HepG2 (cell line): ENCODE measurements around the gene SMIM45.
A peak's percentile ranks its signal among the peaks of the same experiment; 100 is the strongest.

ENCODE experiments used
- ADNP ChIP-seq: sonication (generic); formaldehyde crosslinking; IDR thresholded peaks from 2 replicates; pipeline ENCODE4 v1.4.0; 2020; ENCODE audit warnings: missing genetic modification reagents
- E2F2 ChIP-seq: sonication (generic); formaldehyde crosslinking; IDR thresholded peaks from 2 replicates; pipeline ENCODE4 v1.4.0; 2020; ENCODE audit warnings: missing genetic modification reagents, borderline replicate concordance
- EED ChIP-seq: sonication (generic); formaldehyde crosslinking; IDR thresholded peaks from 2 replicates; pipeline ENCODE4 v1.5.0; 2020; ENCODE audit warnings: mild to moderate bottlenecking, missing genetic modification reagents
- FOXK2 ChIP-seq: fragments of 450-650 bp; IDR thresholded peaks from 2 replicates; pipeline ENCODE4 v1.6.1; 2016
- GATAD2A ChIP-seq: IDR thresholded peaks from 2 replicates; pipeline ENCODE4 v1.6.1; 2016
- GPBP1L1 ChIP-seq: sonication (generic); formaldehyde crosslinking; IDR thresholded peaks from 2 replicates; pipeline ENCODE4 v1.5.0; 2020; ENCODE audit warnings: mild to moderate bottlenecking, missing genetic modification reagents
- HDAC2 ChIP-seq: sonication (generic); formaldehyde crosslinking; IDR thresholded peaks from 2 replicates; pipeline ENCODE4 v1.4.0; 2020; ENCODE audit warnings: missing genetic modification reagents
- IKZF1 ChIP-seq: fragments of 450-650 bp; IDR thresholded peaks from 2 replicates; pipeline ENCODE4 v1.7.1; 2016
- KLF12 ChIP-seq: sonication (generic); formaldehyde crosslinking; IDR thresholded peaks from 2 replicates; pipeline ENCODE4 v1.4.0; 2020; ENCODE audit warnings: missing genetic modification reagents, borderline replicate concordance
- MXI1 ChIP-seq: IDR thresholded peaks from 3 replicates; pipeline ENCODE4 v1.6.1; 2012; ENCODE audit warnings: low read depth, low read length, inconsistent platforms, borderline replicate concordance
- NKX3-1 ChIP-seq: sonication (generic); formaldehyde crosslinking; IDR thresholded peaks from 2 replicates; pipeline ENCODE4 v1.5.0; 2020; ENCODE audit warnings: missing genetic modification reagents
- NONO ChIP-seq, 2 experiments: fragments of 450-650 bp in 1 of 2; sonication (generic) in 1 of 2; formaldehyde crosslinking in 1 of 2; IDR thresholded peaks in 1 of 2; conservative IDR thresholded peaks in 1 of 2; 2 replicates each; pipeline versions ENCODE4 v1.6.1 to v1.8.0; 2017 to 2022; ENCODE audit warnings: mild to moderate bottlenecking in 1 of 2, missing genetic modification reagents in 1 of 2, moderate library complexity in 1 of 2
- RAD21 ChIP-seq: fragments of 450-650 bp; formaldehyde crosslinking; IDR thresholded peaks from 2 replicates; pipeline ENCODE4 v1.5.0; 2020; ENCODE audit warnings: mild to moderate bottlenecking
- SETDB1 ChIP-seq: sonication (generic); formaldehyde crosslinking; IDR thresholded peaks from 2 replicates; pipeline ENCODE4 v1.5.1; 2020; ENCODE audit warnings: missing genetic modification reagents, mild to moderate bottlenecking, borderline replicate concordance
- SNAPC2 ChIP-seq: sonication (generic); formaldehyde crosslinking; IDR thresholded peaks from 2 replicates; pipeline ENCODE4 v1.8.1; 2022; ENCODE audit warnings: mild to moderate bottlenecking, missing genetic modification reagents
- ZBTB1 ChIP-seq: sonication (generic); formaldehyde crosslinking; IDR thresholded peaks from 2 replicates; pipeline ENCODE4 v1.4.0; 2020; ENCODE audit warnings: missing genetic modification reagents, borderline replicate concordance
- ZBTB38 ChIP-seq: sonication (generic); formaldehyde crosslinking; IDR thresholded peaks from 2 replicates; pipeline ENCODE4 v1.5.1; 2020; ENCODE audit warnings: mild to moderate bottlenecking, missing genetic modification reagents
- ZNF607 ChIP-seq: sonication (generic); formaldehyde crosslinking; IDR thresholded peaks from 2 replicates; pipeline ENCODE4 v1.5.1; 2020; ENCODE audit warnings: missing genetic modification reagents, mild to moderate bottlenecking, borderline replicate concordance
- ZNF687 ChIP-seq: sonication (generic); formaldehyde crosslinking; IDR thresholded peaks from 2 replicates; pipeline ENCODE4 v1.5.1; 2020; ENCODE audit warnings: mild to moderate bottlenecking, missing genetic modification reagents, moderate library complexity
- ZNF691 ChIP-seq: sonication (generic); formaldehyde crosslinking; IDR thresholded peaks from 2 replicates; pipeline ENCODE4 v1.4.0; 2020; ENCODE audit warnings: missing genetic modification reagents, low read depth, mild to moderate bottlenecking, borderline replicate concordance
- ZNF777 ChIP-seq: sonication (generic); formaldehyde crosslinking; IDR thresholded peaks from 2 replicates; pipeline ENCODE4 v1.4.0; 2020; ENCODE audit warnings: missing genetic modification reagents
- TF ChIP-seq, protein P1 (sequence below): sonication (generic); formaldehyde crosslinking; conservative IDR thresholded peaks from 2 replicates; pipeline ENCODE4 v1.4.0; 2020; ENCODE audit warnings: missing genetic modification reagents

Gene SMIM45

GRCh38 chr22:41925783-41926460 lies 26.0 kb upstream of the SMIM45 start (continued):
- TF ChIP-seq EED (CRISPR knock-in tag) (no peak), NKX3-1 (CRISPR knock-in tag) (no peak), ZBTB1 (no peak), ZNF691 (CRISPR knock-in tag) (no peak), E2F2 (CRISPR knock-in tag) (no peak), RAD21 (CRISPR knock-in tag) (peak; percentile 56; the same call in 1 of the 2 replicates), HDAC2 (CRISPR knock-in tag) (no peak), SETDB1 (CRISPR knock-in tag) (no peak), ZBTB38 (peak; percentile 35; the same call in 1 of the 2 replicates), IKZF1 (no peak), MXI1 (0 out of 3 replicates have a peak, but pooled peaks have one; percentile 4), KLF12 (no peak), GPBP1L1 (CRISPR knock-in tag) (no peak), ZNF687 (peak; percentile 52; the same call in 1 of the 2 replicates), SNAPC2 (CRISPR knock-in tag) (no peak), NONO (IDR thresholded peaks at IDR 0.05) (no peak), NONO (CRISPR knock-in tag; conservative IDR thresholded peaks at IDR 0.05) (no peak), ZNF607 (CRISPR knock-in tag) (no peak), GATAD2A (no peak), ADNP (CRISPR knock-in tag) (peak; percentile 64; the same call in 1 of the 2 replicates), ZNF777 (peak; percentile 83), FOXK2 (no peak)
- TF ChIP-seq, protein P1, sequence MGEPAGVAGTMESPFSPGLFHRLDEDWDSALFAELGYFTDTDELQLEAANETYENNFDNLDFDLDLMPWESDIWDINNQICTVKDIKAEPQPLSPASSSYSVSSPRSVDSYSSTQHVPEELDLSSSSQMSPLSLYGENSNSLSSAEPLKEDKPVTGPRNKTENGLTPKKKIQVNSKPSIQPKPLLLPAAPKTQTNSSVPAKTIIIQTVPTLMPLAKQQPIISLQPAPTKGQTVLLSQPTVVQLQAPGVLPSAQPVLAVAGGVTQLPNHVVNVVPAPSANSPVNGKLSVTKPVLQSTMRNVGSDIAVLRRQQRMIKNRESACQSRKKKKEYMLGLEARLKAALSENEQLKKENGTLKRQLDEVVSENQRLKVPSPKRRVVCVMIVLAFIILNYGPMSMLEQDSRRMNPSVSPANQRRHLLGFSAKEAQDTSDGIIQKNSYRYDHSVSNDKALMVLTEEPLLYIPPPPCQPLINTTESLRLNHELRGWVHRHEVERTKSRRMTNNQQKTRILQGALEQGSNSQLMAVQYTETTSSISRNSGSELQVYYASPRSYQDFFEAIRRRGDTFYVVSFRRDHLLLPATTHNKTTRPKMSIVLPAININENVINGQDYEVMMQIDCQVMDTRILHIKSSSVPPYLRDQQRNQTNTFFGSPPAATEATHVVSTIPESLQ, result no peak
